IPS-NIHi7 (cell line): ENCODE data around the gene GCC1.
A peak's percentile ranks its signal among the peaks of the same experiment; 100 is the strongest.
"Not testable (repeated sequence)": the region's sequence is repeated elsewhere in the genome, so short reads cannot be mapped to it uniquely, and the experiment has no call there.

ENCODE experiments used
- DNase-seq: peaks from one replicate; pipeline ENCODE4 v3.0.0; 2012; ENCODE audit warnings: mixed read lengths; ENCODE audit errors: extremely low spot score

GCC1 gene

DNA sequence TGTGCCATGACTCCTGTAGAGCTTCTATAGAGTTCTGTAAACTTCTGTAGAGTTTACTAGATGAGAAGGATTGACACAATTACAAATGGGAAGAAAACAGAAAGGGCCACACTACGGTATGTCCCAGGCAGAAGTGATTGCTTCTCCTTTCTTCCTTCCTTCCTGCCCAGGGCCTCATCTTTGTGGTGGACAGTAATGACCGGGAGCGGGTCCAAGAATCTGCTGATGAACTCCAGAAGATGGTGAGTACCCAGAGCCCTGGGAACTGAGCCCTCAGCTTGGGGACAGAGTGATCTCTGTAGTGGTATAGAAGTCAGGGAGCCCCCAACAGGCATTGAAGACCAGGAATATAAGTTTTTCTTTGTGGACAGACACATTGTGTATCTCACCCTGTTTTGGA is 4.5 kb upstream of the GCC1 start:
- DNase-seq = no peak

DNA sequence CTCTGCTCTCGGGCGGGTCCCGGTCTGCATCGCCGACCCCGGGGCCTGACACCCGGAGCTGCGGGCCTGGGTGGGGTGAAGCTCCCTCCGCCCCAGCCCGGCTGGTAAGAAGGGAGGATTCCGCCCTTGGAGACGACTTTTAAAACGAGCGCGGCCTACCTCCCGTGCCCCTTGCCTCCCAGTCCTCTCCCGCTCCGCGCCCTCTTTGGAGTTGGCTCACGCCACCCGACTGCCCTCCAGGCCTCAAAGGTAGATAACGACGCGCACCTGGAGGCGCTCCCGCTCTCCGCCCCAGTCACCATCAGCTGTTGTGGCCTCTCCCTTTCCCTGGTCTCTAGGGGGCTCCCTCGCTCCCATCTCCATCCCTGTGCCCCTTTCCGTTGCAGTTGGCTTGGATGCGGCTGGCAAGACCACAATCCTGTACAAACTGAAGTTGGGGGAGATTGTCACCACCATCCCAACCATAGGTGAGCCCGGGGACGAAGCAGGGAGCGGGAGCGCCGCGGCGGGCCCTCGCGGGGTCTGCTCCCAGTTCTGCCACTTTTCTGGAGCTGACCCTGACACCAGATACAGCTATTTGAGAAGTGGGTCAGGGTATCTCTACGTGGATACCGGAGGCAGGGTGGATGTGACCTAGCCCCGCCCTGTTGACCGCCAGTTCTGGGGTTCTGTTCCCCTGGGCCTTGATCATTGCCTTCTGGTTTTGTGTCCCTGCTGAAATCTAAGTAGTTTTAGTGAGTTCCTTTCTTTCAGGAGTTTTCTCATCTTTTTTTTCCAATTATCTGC is 3.5 kb upstream of the GCC1 start:
- DNase-seq = peak; percentile 89

DNA sequence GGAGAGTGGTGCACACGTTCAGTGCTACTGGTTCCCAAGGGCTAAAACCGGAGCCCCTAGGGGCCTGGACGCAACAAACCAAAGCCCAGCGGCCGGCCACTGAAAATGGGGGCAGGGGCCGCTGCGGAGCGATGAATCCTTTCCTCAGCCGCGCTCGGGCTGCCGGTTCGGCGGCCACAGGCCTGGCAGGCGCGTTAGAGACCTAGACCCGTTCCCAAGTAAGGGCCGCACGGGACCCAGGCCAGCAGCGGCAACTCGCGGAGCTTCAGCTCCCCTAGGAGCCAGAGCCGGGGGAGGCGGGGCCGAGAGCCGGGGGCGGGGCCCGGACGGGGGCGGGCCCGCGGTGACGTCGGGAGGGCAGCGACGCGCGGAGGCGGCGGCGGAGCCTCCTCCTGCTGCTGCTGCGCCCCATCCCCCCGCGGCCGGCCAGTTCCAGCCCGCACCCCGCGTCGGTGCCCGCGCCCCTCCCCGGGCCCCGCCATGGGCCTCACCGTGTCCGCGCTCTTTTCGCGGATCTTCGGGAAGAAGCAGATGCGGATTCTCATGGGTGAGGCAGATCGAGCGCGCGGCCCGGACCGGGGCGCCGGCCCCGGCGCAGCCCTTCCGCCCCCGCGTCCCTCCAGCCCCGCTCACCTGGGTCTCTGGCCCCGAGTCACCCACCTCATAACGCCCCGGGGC is 2.8 kb upstream of the GCC1 start, which contains the start of gene ARF5:
ARF5 (plus strand) TSS at position 393 of the 678 bp plus-strand sequence; CDS start at position 481, 88 bp downstream.
- peak; percentile 95 for DNase-seq

DNA sequence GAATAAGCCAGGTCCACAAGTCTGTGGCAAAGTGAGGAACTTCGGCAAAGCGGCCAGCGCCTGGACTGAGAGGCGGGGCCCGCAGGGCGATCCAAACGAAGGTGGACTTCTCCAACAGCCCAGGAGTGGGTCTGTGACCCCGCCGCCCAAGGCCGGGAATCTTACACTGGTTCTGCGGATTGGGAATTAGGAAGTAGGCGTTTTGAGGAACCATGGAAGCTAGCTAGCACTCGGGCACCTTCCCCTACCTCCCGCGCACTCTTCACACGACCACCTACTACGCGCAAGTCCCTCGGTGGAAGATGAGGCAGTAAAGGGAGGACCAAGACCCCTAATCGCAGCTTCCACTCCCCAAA is 2.2 kb upstream of the GCC1 start:
- DNase-seq = no peak

DNA sequence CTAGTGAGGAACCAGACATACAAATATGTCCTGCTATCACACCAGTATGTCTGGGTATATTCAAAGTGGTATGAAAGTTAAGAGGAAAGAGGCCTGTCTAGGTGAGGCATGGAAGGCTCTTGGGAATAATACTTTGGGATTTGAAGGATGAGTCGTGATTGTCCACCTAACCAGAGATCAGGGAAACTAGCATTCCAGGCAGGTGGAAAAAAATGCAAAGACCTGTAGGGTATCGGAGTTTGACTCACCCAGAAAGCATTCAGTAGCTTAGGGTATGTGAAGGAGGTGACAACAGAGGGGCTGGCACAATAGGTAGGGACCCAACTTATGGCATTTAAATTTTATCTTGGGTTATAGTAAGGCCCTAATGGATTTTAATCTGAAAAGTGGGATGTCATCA is 950 bp upstream of the GCC1 start:
- DNase-seq = no peak

DNA sequence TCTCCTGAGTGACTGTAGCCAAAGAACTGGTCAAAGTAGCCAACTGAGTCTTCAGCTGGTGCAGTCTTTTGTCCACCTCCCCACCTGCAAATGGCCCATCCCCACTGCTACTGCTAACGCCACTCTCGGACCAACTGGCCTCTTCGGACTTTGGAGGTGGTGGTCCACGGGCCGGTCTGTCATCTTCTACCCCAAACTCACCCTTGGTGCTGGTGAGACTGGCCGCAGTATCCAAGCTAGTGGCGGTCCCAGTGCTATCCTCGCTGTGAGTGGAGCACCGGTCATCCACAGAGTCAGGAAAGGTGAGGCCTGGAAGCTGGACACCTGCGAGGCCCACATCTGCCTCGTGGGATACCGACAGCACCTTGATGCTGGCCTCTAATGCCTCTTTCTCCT is 750 bp downstream of the GCC1 start:
- DNase-seq = no peak

DNA sequence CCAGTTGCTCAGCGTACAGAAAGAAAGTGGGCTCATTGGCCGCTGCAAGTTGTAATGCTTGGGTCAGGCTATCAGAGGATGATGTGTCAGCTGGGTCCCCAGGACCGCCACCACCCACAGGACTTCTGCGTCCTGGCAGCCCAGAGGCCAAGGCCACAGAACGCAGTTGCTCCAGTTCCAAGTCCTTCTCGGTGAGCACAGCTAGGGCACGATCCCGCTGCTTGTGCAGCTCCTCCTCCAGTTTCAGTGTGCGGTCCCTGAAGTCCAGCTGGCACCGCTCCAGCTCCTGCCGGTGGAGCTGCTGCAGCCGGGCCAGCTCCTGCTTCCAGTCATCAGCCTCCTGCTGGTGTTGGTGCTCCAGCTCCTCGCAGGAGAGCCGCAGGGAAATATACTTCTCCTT is 3.0 kb downstream of the GCC1 start:
- no peak for DNase-seq

GRCh38 chr7:127581716-127582115 is 3.7 kb downstream of the GCC1 start:
- no peak for DNase-seq

GRCh38 chr7:127580612-127581011 is 4.8 kb downstream of the GCC1 start:
- no peak for DNase-seq

DNA sequence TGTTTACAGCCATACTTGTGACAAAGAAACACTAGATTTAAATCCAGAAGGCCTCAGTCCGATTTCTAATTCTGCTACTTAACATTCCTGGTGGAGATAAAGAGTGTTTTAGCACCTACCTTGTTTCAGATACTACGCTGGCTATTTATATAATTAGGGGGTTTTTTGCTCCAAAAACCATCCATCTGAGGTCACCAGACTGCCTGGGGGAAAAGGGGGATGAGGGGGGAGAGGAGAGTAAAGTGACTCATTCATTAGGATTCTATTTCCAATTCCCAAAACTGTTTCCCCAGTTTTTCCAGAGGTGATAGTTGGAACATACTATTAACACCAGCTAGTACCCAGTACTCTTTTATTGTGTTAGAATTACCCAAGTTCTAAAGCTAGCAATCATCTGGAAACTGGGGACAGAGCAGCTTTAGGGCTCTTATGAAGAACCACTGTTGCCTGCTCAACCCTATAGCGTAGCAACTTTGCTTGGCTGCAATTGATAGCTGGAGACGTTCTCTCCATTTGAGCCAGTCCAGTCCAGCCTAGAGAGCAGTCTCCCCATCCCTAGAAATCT is 6.6 kb downstream of the GCC1 start:
- DNase-seq = no peak

GRCh38 chr7:127578036-127578684 is 7.2 kb downstream of the GCC1 start:
- peak; percentile 46 for DNase-seq

- no peak for DNase-seq
Measured at GRCh38 chr7:127571741-127572505, 13.5 kb downstream of the GCC1 start.

DNA sequence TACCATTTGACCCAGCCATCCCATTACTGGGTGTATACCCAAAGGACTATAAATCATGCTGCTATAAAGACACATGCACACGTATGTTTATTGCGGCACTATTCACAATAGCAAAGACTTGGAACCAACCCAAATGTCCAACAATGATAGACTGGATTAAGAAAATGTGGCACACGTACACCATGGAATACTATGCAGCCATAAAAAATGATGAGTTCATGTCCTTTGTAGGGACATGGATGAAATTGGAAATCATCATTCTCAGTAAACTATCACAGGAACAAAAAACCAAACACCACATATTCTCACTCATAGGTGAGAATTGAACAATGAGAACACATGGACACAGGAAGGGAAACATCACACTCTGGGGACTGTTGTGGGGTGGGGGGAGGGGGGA is 17.4 kb downstream of the GCC1 start:
- not testable (repeated sequence) for DNase-seq

GRCh38 chr7:127566242-127566641 is 19.2 kb downstream of the GCC1 start:
- no peak for DNase-seq

GRCh38 chr7:127557803-127558202 is 27.6 kb downstream of the GCC1 start:
- DNase-seq = no peak

GRCh38 chr7:127556404-127556803 is 29.0 kb downstream of the GCC1 start:
- no peak for DNase-seq

- DNase-seq = no peak
Measured at GRCh38 chr7:127551941-127552340, 33.5 kb downstream of the GCC1 start.

DNA sequence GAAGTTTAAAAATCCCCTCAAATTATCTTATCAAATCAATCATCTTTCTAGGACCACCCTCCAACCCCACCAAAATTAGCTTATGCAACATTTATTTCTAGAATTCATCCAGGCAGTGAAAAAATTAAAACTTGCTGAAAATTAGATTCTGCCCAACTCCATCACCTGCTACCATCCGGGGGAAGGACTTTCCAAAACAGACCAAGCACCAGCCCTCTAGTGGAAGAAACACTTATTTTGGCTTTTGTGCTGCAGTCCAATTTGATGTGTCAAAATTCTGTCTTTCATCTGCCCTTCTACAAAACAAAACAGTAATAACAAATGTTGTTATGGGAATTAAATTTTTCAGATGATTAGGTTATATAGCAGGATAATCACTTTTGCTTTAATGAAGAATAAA is 35.1 kb downstream of the GCC1 start:
- DNase-seq = no peak

- DNase-seq = no peak
Measured at GRCh38 chr7:127546313-127546712, 39.1 kb downstream of the GCC1 start.

DNA sequence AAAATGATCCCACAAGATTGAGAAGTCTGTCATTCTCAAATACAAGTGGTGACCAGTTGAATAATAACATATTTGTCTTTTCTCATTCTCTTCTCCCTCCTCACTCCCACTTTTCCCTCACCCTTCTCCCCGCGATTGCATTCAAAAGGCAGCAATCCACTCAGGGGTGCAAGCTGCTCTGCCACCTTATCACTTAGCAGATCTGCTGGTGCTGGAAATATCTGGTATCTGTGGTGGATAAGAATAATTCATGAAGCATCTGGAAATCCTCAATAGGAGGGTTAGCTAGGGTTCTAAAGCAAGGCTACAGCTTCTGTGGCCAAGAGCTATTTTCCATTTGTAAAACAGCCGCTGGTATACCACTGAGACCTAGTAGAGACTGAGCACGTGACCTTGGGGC is 43.8 kb downstream of the GCC1 start:
- no peak for DNase-seq

GRCh38 chr7:127540461-127540860 is 44.9 kb downstream of the GCC1 start:
- not testable (repeated sequence) for DNase-seq

GRCh38 chr7:127539116-127539515 is 46.3 kb downstream of the GCC1 start:
- DNase-seq = no peak
